K562 (cell line): Measurements from ENCODE around the gene C10orf71. TPM values are rescaled to one million over a fixed set of nuclear protein-coding genes. Genes with fewer than 3 reads are reported as not detected.

Experiments
- ATAC-seq: fragments of 200-7000 bp; cut with Tn5 transposase; 3 replicates; pipeline ENCODE4 v1.9.1; 2020; ENCODE audit warnings: moderate library complexity
- BruUV-seq: library from RNA; stranded (reverse); fragments of 400-500 nt; replicated peaks from 2 replicates; lab custom pipeline; 2021; lab: Mats Ljungman, UMichigan
- CTCF ChIA-PET: fragments of 300-600 bp; formaldehyde crosslinking; extraction: SDS; loops from one replicate; lab custom pipeline; 2021; ENCODE audit warnings: low intra/inter-chr PET ratio; lab: Yijun Ruan, JAX
- POLR2A ChIA-PET: fragments of 300-600, 350-650 bp; sonication (Branson Sonifier 250); formaldehyde crosslinking; extraction: SDS; loops from one replicate; lab custom pipeline; 2021; ENCODE audit warnings: antibody characterized with exemption, inconsistent platforms; lab: Yijun Ruan, JAX
- DNase-seq, 4 experiments: peaks; one replicate each; pipeline versions ENCODE4 v3.0.0 to v3.0.0-alpha.2; 2011 to 2018; ENCODE audit warnings: low spot score in 3 of 4, mixed read lengths in 3 of 4; ENCODE audit errors: extremely low read depth in 1 of 4
- FAIRE-seq: peaks from 2 replicates; lab custom pipeline; 2011; peaks lifted over from hg19 to GRCh38; lab: Jason Lieb, UNC
- H2AFZ ChIP-seq: 2 replicates; pipeline ENCODE4 v1.6.0; 2011; ENCODE audit warnings: low read depth, low read length, control low read depth, inconsistent platforms
- H3K27ac ChIP-seq: fragments of 200-600 bp; 3 replicates; pipeline ENCODE4 v1.8.0; 2011; ENCODE audit warnings: low read depth, mild to moderate bottlenecking, control low read depth, inconsistent platforms, low read length, moderate library complexity, mixed read lengths; ENCODE audit errors: extremely low read depth
- H3K27me3 ChIP-seq, 2 experiments: fragments of 300-600 bp in 1 of 2; 2 replicates in 1 of 2; 3 replicates in 1 of 2; pipeline versions ENCODE4 v1.6.0 to v1.8.0; 2011; ENCODE audit warnings: inconsistent platforms in 2 of 2, low read length in 2 of 2, mild to moderate bottlenecking in 1 of 2, mixed read lengths in 1 of 2, moderate library complexity in 1 of 2; ENCODE audit not compliant: control insufficient read depth in 2 of 2, insufficient read depth in 2 of 2
- H3K36me3 ChIP-seq: fragments of 300-600 bp; 3 replicates; pipeline ENCODE4 v1.8.0; 2011; ENCODE audit warnings: mild to moderate bottlenecking, low read length, inconsistent platforms; ENCODE audit not compliant: control insufficient read depth, insufficient read depth
- H3K4me1 ChIP-seq, 2 experiments: fragments of 200-600 bp in 1 of 2; replicated peaks in 1 of 2; 2 replicates in 1 of 2; 3 replicates in 1 of 2; pipeline versions ENCODE4 v1.5.1 to v1.8.0; 2011; ENCODE audit warnings: inconsistent platforms in 2 of 2, low read length in 2 of 2, mild to moderate bottlenecking in 1 of 2, mixed read lengths in 1 of 2, moderate library complexity in 1 of 2; ENCODE audit not compliant: control insufficient read depth in 2 of 2, insufficient read depth in 2 of 2
- H3K4me2 ChIP-seq: 2 replicates; pipeline ENCODE4 v1.6.1; 2011; ENCODE audit warnings: low read length, control low read depth, inconsistent platforms, mixed read lengths; ENCODE audit not compliant: insufficient read depth
- H3K4me3 ChIP-seq: fragments of 200-600 bp; sonication (generic), shearing (Covaris generic); 2 replicates; pipeline ENCODE4 v1.5.1; 2016; ENCODE audit warnings: control low read depth, inconsistent platforms
- H3K79me2 ChIP-seq: fragments of 200-600 bp; 3 replicates; pipeline ENCODE4 v1.8.0; 2011; ENCODE audit warnings: low read length, inconsistent platforms; ENCODE audit not compliant: control insufficient read depth, insufficient read depth
- H3K9ac ChIP-seq, 2 experiments: 2 replicates each; pipeline versions ENCODE4 v1.6.0 to v1.6.1; 2011; ENCODE audit warnings: low read depth in 2 of 2, low read length in 2 of 2, control low read depth in 1 of 2, inconsistent platforms in 1 of 2, mild to moderate bottlenecking in 1 of 2, mixed read lengths in 1 of 2; ENCODE audit not compliant: insufficient read depth in 1 of 2
- H3K9me1 ChIP-seq: one replicate; pipeline ENCODE4 v1.6.0; 2011; ENCODE audit warnings: inconsistent platforms, mild to moderate bottlenecking, low read length, moderate library complexity; ENCODE audit not compliant: control insufficient read depth, insufficient read depth
- H3K9me3 ChIP-seq: replicated peaks from 2 replicates; pipeline ENCODE4 v1.5.1; 2011; ENCODE audit warnings: low read depth, low read length, inconsistent platforms; ENCODE audit not compliant: control insufficient read depth, insufficient read depth
- H4K20me1 ChIP-seq: replicated peaks from 2 replicates; pipeline ENCODE4 v1.6.1; 2011; ENCODE audit warnings: low read length, inconsistent platforms, mixed read lengths; ENCODE audit not compliant: control insufficient read depth, insufficient read depth
- MCM3 ChIP-seq: fragments of 450-650 bp; IDR thresholded peaks from 2 replicates; pipeline ENCODE4 v1.6.1; 2016
- MCM5 ChIP-seq: fragments of 450-650 bp; IDR thresholded peaks from 2 replicates; pipeline ENCODE4 v1.6.1; 2016; ENCODE audit warnings: low read depth
- MCM7 ChIP-seq, 2 experiments: fragments of 450-650 bp; IDR thresholded peaks; 2 replicates each; pipeline ENCODE4 v1.6.1; 2016 to 2018
- NKRF ChIP-seq: fragments of 450-650 bp; IDR thresholded peaks from 2 replicates; pipeline ENCODE4 v1.6.1; 2016; ENCODE audit warnings: borderline replicate concordance
- NUFIP1 ChIP-seq: fragments of 450-650 bp; IDR thresholded peaks from 2 replicates; pipeline ENCODE4 v1.6.1; 2018; ENCODE audit not compliant: partially characterized antibody
- PHF21A ChIP-seq: fragments of 450-650 bp; IDR thresholded peaks from 2 replicates; pipeline ENCODE4 v1.6.1; 2017; ENCODE audit warnings: low read depth, borderline replicate concordance
- TSC22D4 ChIP-seq: fragments of 450-650 bp; IDR thresholded peaks from 2 replicates; pipeline ENCODE4 v1.6.1; 2016; ENCODE audit warnings: missing genetic modification characterization, missing biosample characterization, control low read depth
- ZNF253 ChIP-seq: fragments of 250-450 bp; sonication (Bioruptor Pico); conservative IDR thresholded peaks from 2 replicates; pipeline ENCODE4 v1.6.1; 2021; ENCODE audit warnings: mild to moderate bottlenecking
- WGBS: fragments of 100-300 bp; shearing (Covaris generic); methylation state at CpG from one replicate; pipeline ENCODE4 v1.1.6; 2016; ENCODE audit warnings: low coverage, mixed read lengths; ENCODE audit not compliant: insufficient coverage; ENCODE audit errors: missing lambda C conversion rate; 5-methylcytosine and 5-hydroxymethylcytosine counted together
- in situ Hi-C: fragments of 300-500 bp; cut with MboI; formaldehyde crosslinking; loops from 4 replicates; pipeline ENCODE4 v1.15.0; 2018; ENCODE audit warnings: inconsistent platforms, mixed read lengths
- intact Hi-C: fragments of 100-400 bp; cut with micrococcal nuclease; formaldehyde crosslinking; loops from 2 replicates; pipeline ENCODE4 v1.14.2; 2022
- polyA plus RNA-seq, 8 experiments: library from polyadenylated mRNA; depleted of rRNA in 4 of 8; stranded (reverse) in 5 of 8; unstranded in 3 of 8; fragments of >200 nt; fragmentation: Nextera tagmentation in 2 of 8; fragmentation: Illumina TruSeq in 1 of 8; extraction: Ambion mirVana in 2 of 8; extraction: Trizol in 1 of 8; gene quantifications; 2 replicates each; pipeline versions ENCODE4 v1.2.1 to v1.2.3, GENCODE V29; 2011 to 2014; ENCODE audit warnings: inconsistent platforms in 1 of 8, missing spikeins in 1 of 8
- total RNA-seq, 7 experiments: library from RNA; depleted of rRNA in 6 of 7; stranded (reverse); fragments of >200 nt in 6 of 7; fragmentation: Illumina TruSeq in 2 of 7; extraction: Trizol in 2 of 7; gene quantifications; 2 replicates each; pipeline versions ENCODE4 v1.2.1 to v1.2.3, GENCODE V29; 2011 to 2021; ENCODE audit warnings: low replicate concordance in 1 of 7
- TF ChIP-seq, protein P1 (sequence below): fragments of 250-450 bp; sonication (Bioruptor Pico); IDR thresholded peaks from 2 replicates; pipeline ENCODE4 v1.8.0; 2022; ENCODE audit warnings: inconsistent platforms, mild to moderate bottlenecking, moderate library complexity, borderline replicate concordance
- TF ChIP-seq, protein P2 (sequence below): fragments of 450-650 bp; formaldehyde crosslinking; IDR thresholded peaks from 2 replicates; pipeline ENCODE4 v1.4.0; 2022; ENCODE audit warnings: missing genetic modification characterization
- TF ChIP-seq, protein P3 (sequence below), 2 experiments: fragments of 450-650 bp; IDR thresholded peaks; 2 replicates each; pipeline ENCODE4 v1.6.1; 2016

The C10orf71 gene
- total and polyA plus RNA-seq, 9 of the 15 experiments (the other 6 are each of a cell fraction or from before 2014, with no cell fraction given), result 0.06 to 4.5 (median 1.3) TPM

- TF ChIP-seq, protein P1, sequence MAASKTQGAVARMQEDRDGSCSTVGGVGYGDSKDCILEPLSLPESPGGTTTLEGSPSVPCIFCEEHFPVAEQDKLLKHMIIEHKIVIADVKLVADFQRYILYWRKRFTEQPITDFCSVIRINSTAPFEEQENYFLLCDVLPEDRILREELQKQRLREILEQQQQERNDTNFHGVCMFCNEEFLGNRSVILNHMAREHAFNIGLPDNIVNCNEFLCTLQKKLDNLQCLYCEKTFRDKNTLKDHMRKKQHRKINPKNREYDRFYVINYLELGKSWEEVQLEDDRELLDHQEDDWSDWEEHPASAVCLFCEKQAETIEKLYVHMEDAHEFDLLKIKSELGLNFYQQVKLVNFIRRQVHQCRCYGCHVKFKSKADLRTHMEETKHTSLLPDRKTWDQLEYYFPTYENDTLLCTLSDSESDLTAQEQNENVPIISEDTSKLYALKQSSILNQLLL (CRISPR knock-in tag), result no peak
Observed at GRCh38 chr10:49252313-49253034, 46.5 kb upstream of the C10orf71 start (continued).

DNA sequence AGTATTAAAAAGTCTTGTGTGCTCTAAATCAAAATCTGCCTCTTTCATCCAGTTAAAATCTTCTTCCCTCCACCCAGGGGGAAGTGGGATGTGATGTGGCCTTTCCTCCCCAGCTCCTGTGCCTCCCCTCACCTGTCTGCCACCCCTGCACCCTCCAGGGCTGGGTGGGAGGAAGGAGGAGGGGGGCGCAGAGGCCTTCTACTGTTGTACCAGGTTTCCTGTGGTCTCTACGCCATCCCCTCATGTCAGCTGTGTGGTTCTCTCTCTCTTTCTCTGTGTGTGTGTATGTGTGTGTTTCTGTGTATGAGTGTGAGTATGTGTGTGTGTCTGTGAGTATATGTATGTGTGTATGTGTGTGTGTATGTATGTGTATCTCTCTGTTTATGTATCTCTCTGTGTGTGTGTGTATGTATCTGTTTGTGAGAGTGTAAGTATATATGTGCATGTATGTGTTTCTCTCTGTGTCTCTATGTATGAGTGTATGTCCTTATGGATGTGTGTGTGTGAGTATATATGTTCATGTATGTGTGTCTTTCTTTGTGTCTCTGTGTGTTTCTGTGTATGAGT, 45.5 kb upstream of the C10orf71 start:
- DNase-seq (no peak), FAIRE-seq (no peak), ATAC-seq (no peak)
- Histone ChIP-seq H3K9me1 (no peaks in the 10 kb centered on the region), H3K27ac (no peak overlapping the region), H3K4me2 (no peak overlapping the region), H3K79me2 (no peaks in the 10 kb centered on the region), H3K36me3 (no peaks in the 10 kb centered on the region), H3K9ac (no peak overlapping the region), H4K20me1 (no peaks in the 10 kb centered on the region), H3K9me3 (0 out of 2 replicates have a peak, but pooled peaks cover 2% of the 10 kb centered on the region), H3K4me3 (no peak overlapping the region), H2AFZ (no peak overlapping the region), H3K4me1 (peaks cover 0 to 3% of the 10 kb centered on the region in 2 experiments; a peak in 2 of 5 replicates), H3K27me3 (no peaks in the 10 kb centered on the region)
- CTCF ChIA-PET, result no interaction called here
- in situ Hi-C loops (no loop called here), intact Hi-C loops (no loop called here)
- WGBS, result 71% methylated on average over 1 of the region's 2 CpGs
- no TSS peak for BruUV-seq
- POLR2A ChIA-PET, result no interaction called here
- TF ChIP-seq TSC22D4 (tag) (0 out of 2 replicates have a peak, but pooled peaks have one; percentile 24), NKRF (0 out of 2 replicates have a peak, but pooled peaks have one; percentile 23), PHF21A (0 out of 2 replicates have a peak, but pooled peaks have one; percentile 46), NUFIP1 (no peak), MCM7 (IDR thresholded peaks at IDR 0.05) (peak in 1 of 2 experiments; percentile 82; a peak in 1 of 4 replicates), MCM5 (0 out of 2 replicates have a peak, but pooled peaks have one; percentile 18), ZNF253 (CRISPR knock-in tag) (no peak), MCM3 (peak; percentile 82)
- TF ChIP-seq, protein P2, sequence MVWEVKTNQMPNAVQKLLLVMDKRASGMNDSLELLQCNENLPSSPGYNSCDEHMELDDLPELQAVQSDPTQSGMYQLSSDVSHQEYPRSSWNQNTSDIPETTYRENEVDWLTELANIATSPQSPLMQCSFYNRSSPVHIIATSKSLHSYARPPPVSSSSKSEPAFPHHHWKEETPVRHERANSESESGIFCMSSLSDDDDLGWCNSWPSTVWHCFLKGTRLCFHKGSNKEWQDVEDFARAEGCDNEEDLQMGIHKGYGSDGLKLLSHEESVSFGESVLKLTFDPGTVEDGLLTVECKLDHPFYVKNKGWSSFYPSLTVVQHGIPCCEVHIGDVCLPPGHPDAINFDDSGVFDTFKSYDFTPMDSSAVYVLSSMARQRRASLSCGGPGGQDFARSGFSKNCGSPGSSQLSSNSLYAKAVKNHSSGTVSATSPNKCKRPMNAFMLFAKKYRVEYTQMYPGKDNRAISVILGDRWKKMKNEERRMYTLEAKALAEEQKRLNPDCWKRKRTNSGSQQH (CRISPR knock-in tag), result 0 out of 2 replicates have a peak, but pooled peaks have one; percentile 48
- TF ChIP-seq, protein P3, sequence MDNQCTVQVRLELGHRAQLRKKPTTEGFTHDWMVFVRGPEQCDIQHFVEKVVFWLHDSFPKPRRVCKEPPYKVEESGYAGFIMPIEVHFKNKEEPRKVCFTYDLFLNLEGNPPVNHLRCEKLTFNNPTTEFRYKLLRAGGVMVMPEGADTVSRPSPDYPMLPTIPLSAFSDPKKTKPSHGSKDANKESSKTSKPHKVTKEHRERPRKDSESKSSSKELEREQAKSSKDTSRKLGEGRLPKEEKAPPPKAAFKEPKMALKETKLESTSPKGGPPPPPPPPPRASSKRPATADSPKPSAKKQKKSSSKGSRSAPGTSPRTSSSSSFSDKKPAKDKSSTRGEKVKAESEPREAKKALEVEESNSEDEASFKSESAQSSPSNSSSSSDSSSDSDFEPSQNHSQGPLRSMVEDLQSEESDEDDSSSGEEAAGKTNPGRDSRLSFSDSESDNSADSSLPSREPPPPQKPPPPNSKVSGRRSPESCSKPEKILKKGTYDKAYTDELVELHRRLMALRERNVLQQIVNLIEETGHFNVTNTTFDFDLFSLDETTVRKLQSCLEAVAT (IDR thresholded peaks at IDR 0.05), result 0 out of 4 replicates have a peak, but pooled peaks of 1 of the 2 experiments have one; percentile 34
